Measurements from ENCODE around the gene TEAD4. TPM values are rescaled to one million over a fixed set of nuclear protein-coding genes. Genes with fewer than 3 reads are reported as not detected.
A peak's percentile ranks its signal among the peaks of the same experiment; 100 is the strongest.

The TEAD4 gene
- total RNA-seq, 2 donors from 2014 or later: 35.7 to 82.5 TPM

DNA sequence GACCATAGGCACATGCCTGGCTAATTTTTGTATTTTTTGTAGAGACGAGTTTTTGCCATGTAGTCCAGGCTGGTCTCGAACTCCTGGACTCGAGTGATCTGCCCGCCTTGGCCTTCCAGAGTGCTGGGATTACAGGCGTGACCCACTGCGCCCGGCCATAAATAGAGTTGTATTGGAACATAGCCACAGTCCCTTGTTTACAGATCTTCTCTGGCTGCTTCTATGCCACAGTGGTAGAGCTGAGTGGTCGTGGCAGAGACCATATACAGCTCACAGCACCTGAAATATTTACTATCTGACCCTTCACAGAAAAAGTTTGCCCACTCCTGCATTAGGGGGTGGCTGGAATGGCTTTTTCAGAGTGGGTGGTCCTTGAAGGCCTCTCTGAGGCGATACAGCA lies 90.0 kb downstream of the TEAD4 start:
- no peaks in the 10 kb centered on the region for H3K27me3 ChIP-seq (ENCODE audit: control insufficient read depth, insufficient read depth, low read length, poor library complexity, severe bottlenecking)
- no peak for DNase-seq
- peaks cover 16% of the 10 kb centered on the region for H3K27me3 Mint-ChIP-seq (ENCODE audit: insufficient read depth)
- H3K27ac ChIP-seq (ENCODE audit: low read depth, low read length): no peak overlapping the region
- H3K9ac ChIP-seq (ENCODE audit: extremely low read depth, low read length, poor library complexity, severe bottlenecking): no peak overlapping the region
- H3K9me3 Mint-ChIP-seq: no peaks in the 10 kb centered on the region
- no peak overlapping the region for H3K27ac Mint-ChIP-seq
- H3K9me3 ChIP-seq (ENCODE audit: control insufficient read depth, low read length): no peaks in the 10 kb centered on the region
- TF ChIP-seq, protein P1, sequence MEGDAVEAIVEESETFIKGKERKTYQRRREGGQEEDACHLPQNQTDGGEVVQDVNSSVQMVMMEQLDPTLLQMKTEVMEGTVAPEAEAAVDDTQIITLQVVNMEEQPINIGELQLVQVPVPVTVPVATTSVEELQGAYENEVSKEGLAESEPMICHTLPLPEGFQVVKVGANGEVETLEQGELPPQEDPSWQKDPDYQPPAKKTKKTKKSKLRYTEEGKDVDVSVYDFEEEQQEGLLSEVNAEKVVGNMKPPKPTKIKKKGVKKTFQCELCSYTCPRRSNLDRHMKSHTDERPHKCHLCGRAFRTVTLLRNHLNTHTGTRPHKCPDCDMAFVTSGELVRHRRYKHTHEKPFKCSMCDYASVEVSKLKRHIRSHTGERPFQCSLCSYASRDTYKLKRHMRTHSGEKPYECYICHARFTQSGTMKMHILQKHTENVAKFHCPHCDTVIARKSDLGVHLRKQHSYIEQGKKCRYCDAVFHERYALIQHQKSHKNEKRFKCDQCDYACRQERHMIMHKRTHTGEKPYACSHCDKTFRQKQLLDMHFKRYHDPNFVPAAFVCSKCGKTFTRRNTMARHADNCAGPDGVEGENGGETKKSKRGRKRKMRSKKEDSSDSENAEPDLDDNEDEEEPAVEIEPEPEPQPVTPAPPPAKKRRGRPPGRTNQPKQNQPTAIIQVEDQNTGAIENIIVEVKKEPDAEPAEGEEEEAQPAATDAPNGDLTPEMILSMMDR (conservative IDR thresholded peaks at IDR 0.05): no peak
- H3K4me1 Mint-ChIP-seq: peaks cover 5% of the 10 kb centered on the region
- H3K36me3 ChIP-seq (ENCODE audit: control insufficient read depth, insufficient read depth, low read length): no peaks in the 10 kb centered on the region
- 93 to 95% methylated on average over 8 to 9 of the region's 9 CpGs for WGBS, 2 experiments (ENCODE audit: insufficient coverage in 1 of 2, insufficient read length in 1 of 2)
- H3K4me3 Mint-ChIP-seq: no peak overlapping the region
- H3K4me1 ChIP-seq (ENCODE audit: control insufficient read depth, insufficient read depth, low read length): no peaks in the 10 kb centered on the region
- no peak overlapping the region for H3K4me3 ChIP-seq (ENCODE audit: low read length)
- H3K36me3 Mint-ChIP-seq (ENCODE audit: low read depth): peaks cover 5% of the 10 kb centered on the region

DNA sequence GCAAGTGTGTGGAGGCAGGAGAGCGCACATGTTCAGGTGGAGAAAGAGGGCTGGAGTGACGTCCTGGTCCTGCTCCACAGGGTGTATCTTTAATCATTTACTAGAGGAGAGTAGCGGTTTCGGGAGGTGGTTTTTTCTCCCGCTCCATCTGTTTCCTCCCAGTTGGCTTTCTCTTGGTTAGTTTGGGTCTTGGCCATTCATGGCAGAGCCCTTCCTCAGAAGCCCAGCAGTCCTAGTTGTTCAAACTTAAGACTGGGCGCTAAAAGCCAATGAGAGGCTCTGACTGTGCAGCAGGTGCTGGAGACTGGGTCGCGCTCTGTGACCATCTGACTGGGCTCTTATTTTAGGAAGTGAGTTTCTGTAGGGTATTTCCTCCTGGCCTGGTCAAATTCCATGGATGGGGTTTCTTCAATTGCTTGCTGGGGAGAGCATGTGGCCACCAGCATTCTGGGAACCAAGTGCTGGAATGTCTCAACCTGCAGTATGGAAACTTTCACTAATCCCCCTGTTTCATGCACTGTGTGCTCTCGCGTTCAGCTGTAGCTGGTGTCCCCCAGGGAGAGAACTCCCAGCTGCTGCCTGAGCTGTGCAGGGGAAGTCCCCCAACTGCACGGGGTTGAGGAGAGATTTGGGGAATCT lies 90.5 kb downstream of the TEAD4 start:
- Histone ChIP-seq H3K4me3 (ENCODE audit: low read length) (no peak overlapping the region), H3K9me3 (ENCODE audit: control insufficient read depth, low read length) (no peaks in the 10 kb centered on the region), H3K27me3 (ENCODE audit: control insufficient read depth, insufficient read depth, low read length, poor library complexity, severe bottlenecking) (no peaks in the 10 kb centered on the region), H3K27ac (ENCODE audit: low read depth, low read length) (no peak overlapping the region), H3K9ac (ENCODE audit: extremely low read depth, low read length, poor library complexity, severe bottlenecking) (no peak overlapping the region), H3K36me3 (ENCODE audit: control insufficient read depth, insufficient read depth, low read length) (no peaks in the 10 kb centered on the region), H3K4me1 (ENCODE audit: control insufficient read depth, insufficient read depth, low read length) (no peaks in the 10 kb centered on the region)
- no peaks in the 10 kb centered on the region for H3K9me3 Mint-ChIP-seq
- 90 to 96% methylated on average over 5 to 11 of the region's 11 CpGs for WGBS, 2 experiments (ENCODE audit: insufficient coverage in 1 of 2, insufficient read length in 1 of 2)
- H3K27ac Mint-ChIP-seq: no peak overlapping the region
- TF ChIP-seq, protein P1 (conservative IDR thresholded peaks at IDR 0.05): no peak
- peaks cover 4% of the 10 kb centered on the region for H3K36me3 Mint-ChIP-seq (ENCODE audit: low read depth)
- H3K4me1 Mint-ChIP-seq: peaks cover 5% of the 10 kb centered on the region
- no peak overlapping the region for H3K4me3 Mint-ChIP-seq
- peak; percentile 51 for DNase-seq
- peaks cover 16% of the 10 kb centered on the region for H3K27me3 Mint-ChIP-seq (ENCODE audit: insufficient read depth)

DNA sequence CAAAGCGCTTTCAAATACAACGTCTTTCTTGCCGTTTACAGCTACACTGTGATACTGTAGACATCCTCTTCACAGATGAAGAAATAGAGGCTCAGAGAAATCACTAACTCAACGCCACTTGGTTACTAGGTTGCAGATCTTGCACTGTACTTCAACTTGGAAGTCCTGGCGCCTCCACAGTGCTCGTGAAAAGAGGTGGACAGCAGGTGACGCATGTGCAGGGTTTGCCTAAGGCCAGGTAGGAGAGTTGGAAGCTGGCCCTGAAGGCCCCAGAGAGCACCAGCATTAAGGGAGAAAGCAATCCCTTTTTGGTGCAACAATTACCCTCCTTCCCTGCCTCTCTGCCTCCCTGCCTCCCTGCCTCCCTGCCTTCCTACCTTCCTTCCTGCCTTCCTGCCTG lies 95.2 kb downstream of the TEAD4 start:
- Mint-ChIP-seq H3K4me3 (no peak overlapping the region), H3K36me3 (ENCODE audit: low read depth) (no peaks in the 10 kb centered on the region), H3K27me3 (ENCODE audit: insufficient read depth) (peaks cover 15% of the 10 kb centered on the region), H3K4me1 (peaks cover 6% of the 10 kb centered on the region), H3K27ac (no peak overlapping the region), H3K9me3 (peaks cover under 1% of the 10 kb centered on the region)
- no peak overlapping the region for H3K4me3 ChIP-seq (ENCODE audit: low read length)
- H3K9me3 ChIP-seq (ENCODE audit: control insufficient read depth, low read length): no peaks in the 10 kb centered on the region
- TF ChIP-seq, protein P1 (conservative IDR thresholded peaks at IDR 0.05): no peak
- no peaks in the 10 kb centered on the region for H3K27me3 ChIP-seq (ENCODE audit: control insufficient read depth, insufficient read depth, low read length, poor library complexity, severe bottlenecking)
- no peak for DNase-seq
- no peak overlapping the region for H3K9ac ChIP-seq (ENCODE audit: extremely low read depth, low read length, poor library complexity, severe bottlenecking)
- WGBS, 2 experiments (ENCODE audit: insufficient coverage in 1 of 2, insufficient read length in 1 of 2): 85 to 88% methylated on average over 6 to 7 of the region's 7 CpGs
- H3K36me3 ChIP-seq (ENCODE audit: control insufficient read depth, insufficient read depth, low read length): no peaks in the 10 kb centered on the region
- no peaks in the 10 kb centered on the region for H3K4me1 ChIP-seq (ENCODE audit: control insufficient read depth, insufficient read depth, low read length)
- H3K27ac ChIP-seq (ENCODE audit: low read depth, low read length): no peak overlapping the region
